ENCODE results near the gene WWOX.

WWOX gene

DNA sequence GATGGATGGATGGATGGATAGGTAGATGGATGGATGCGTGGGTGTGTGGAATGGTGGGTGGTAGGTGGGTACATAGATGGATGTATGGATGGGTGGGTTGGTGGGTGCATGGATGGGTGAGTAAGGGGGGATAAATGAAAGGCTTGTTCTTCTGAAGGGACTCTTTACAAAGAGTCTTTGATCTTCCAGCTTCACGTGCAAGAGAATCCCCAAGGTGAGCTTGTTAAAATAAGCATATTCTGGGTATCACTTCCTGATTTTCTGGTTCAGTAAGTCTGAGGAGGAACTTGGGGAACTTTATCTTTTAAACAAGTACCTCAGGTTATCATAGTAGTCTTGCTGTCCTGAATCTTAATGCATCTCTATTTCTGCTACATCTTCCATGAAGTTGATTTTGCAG lies 862.0 kb downstream of the WWOX start:
- no peak for DNase-seq (ENCODE audit: low read depth in 4 of 4, low spot score in 1 of 4)

DNA sequence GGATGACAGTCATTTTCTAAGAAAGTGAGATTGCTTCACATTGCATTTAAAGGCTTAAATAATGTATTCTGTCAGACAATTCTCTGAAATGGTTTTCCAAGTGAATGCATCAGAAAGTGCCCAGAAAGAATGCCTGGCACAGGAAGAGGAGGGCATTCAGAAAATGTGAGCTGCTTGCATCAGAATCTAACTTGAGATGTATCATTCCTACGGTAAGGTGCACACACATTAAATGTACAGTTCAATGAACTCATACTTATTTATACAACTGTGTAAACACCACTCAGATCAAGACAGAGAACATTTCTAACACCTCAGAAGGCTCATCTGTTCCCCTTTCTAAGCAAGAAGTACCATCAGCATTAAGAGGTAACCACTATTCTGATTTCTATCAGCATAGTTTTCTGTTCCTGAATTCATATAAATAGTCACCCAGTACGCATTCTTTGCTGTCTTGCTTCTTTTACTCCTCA lies 863.0 kb downstream of the WWOX start:
- no peak for DNase-seq (ENCODE audit: low read depth in 4 of 4, low spot score in 1 of 4)

DNA sequence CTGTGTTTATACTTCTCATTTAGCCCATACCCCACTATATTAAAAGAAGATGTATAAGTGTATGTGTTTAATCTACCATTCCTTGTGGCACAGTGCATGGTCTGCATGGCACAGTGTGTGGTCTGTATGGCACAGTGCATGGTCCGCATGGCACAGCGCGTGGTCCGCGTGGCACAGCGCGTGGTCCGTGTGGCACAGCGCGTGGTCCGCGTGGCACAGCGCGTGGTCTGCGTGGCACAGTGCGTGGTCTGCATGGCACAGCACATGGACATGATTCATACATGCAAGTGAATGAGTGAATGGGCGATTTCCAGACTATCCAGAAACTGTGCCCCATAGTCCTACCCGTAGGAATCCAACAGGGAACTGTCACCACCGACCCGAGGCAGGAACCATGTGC lies 868.5 kb downstream of the WWOX start:
- DNase-seq (ENCODE audit: low read depth in 4 of 4, low spot score in 1 of 4), result no peak

DNA sequence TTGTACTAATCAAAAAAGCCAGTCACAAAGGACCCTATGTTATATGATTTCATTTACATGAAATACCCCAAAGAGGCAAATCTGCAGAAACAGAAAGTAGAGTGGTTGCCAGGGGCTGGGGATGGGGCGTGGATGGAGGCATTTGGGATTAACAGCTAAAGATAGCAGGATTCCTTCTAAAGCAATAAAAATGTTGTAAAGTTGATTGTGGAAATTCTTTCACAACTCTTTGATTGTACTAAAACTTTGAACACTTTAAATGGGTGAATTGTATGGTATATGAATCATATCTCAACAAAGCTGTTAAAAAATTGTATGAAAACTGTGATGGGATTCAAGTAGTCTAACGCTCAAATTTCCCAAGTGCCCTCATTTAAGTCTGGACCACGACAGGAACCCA lies 870.3 kb downstream of the WWOX start:
- DNase-seq (ENCODE audit: low read depth in 4 of 4, low spot score in 1 of 4), result no peak

DNA sequence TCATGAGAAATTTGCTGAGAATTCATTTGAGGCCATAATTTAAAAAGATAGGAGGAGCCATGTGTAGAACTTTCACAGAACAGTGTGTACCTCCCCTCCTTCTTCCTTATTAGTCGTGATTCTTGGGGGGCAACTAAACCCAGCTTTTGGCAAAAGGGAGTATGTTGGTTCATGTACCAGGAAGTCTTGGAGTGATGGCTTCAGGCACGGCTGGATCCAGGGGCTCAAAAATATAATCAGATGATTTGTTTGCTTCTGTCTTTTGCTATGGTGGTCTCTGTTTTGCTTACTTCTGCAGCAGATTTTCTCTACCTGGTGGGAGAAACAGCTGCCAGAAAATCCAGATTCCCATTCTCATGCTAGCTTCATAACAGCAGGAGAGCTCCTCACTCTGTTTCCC lies 871.2 kb downstream of the WWOX start:
- no peak for DNase-seq (ENCODE audit: low read depth in 4 of 4, low spot score in 1 of 4)

DNA sequence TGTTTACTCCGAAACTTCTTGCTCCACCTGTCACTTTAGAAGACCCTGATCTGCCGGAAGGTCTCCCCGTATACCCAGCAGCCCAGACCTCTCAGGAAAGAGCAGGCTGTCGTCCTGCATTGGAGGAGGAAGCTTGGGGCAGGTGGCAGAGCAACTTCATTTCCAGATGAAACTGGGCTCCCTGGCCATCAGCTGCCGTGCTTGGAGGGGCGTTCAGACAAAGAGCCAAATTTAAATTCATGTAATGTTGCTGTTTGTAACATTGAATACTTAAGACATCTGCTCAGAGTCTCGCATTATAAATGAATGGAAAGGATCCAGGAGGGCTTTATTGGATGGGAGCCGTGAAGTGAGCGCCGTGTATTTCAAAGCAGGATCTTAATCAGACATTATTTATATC lies 872.6 kb downstream of the WWOX start:
- no peak for DNase-seq (ENCODE audit: low read depth in 4 of 4, low spot score in 1 of 4)

DNA sequence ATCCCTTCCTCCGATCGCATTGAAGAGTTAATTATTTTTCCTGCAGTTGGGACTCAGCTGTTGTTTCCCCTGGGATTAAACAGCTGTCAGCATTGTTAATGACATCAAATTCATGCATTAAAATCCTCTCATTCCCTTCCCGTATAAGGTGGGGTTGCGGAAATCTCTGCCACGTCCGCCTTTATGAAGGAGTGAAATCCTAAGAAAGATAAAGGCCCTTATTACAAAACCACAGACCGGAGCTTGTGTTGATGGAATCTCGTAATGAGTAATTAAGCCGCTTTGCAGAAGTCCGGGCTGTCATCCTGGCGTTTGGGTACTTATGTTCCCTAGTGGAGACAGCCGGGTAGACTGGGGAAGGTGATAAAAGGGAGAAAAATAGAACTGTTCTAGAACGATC lies 873.5 kb downstream of the WWOX start:
- no peak for DNase-seq (ENCODE audit: low read depth in 4 of 4, low spot score in 1 of 4)

DNA sequence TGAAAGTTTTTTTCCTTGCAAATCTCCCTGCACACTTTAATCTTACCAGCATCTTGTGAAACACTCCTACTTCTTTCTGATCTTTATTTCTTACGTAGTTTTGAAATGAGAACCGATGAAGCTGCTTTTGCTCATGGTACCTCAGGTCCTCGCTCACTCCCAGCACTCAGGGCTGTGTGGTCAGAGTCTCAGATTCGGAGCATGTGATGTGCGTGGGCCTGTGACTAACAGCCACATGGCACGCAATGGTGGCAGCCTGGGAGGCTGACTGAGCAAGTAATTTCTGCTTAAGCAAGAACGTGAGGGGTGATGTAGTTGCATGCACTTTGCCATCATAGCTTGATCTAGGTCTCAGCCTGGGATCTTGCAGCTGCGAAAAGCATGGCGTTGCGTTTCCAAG lies 876.8 kb downstream of the WWOX start:
- peak in 1 of 4 experiments; percentile 27 for DNase-seq (ENCODE audit: low read depth in 4 of 4, low spot score in 1 of 4)

DNA sequence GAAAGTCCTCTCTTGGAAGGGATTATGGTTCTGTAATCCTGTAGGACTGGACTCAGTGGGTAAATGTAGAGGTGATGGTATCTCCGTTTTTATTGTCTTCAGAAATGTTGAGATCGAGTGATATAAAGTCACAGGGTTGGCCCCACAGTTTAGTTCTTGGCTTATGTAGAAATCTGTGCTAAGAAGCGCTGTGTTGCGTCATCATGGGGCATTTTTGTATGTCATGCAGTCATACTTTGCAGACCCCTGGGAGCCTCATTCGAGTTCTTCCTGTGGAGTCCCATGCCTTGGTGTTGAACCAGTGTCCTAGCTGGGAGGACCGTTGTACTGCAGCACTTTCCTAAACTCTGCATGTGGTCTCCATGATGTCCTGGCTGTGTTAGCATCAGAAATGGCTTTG lies 881.4 kb downstream of the WWOX start:
- no peak for DNase-seq (ENCODE audit: low read depth in 4 of 4, low spot score in 1 of 4)

DNA sequence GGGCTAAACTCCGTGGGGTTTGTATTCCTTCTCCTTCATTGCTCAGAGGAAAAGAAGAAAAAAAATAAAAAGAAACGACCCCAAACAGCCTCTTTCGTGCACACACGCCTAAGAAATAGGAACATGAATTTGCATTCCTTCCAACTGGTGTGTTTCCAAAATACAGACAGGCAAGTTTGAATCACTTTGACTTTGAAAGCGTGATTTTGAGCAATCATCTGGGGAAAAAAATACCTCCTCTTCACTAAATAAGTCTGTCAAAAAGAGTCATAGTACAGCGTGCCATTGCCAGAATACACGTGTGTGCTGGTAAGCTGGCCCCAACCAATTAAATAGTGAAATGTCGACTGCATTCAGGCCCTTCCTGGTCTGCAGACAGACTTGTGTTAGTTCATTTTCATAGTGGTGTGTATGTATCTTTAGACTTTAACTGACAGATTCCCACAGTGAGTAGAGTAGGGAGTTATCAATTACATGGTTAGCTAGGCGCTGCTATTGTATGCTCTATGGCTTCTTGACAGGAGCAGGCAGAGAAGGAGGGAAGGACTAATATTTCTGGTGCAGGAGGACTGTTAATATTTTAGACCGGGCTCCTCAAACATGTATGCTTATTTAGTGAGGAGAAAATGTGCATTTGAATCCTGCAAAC lies 882.8 kb downstream of the WWOX start:
- no peak for DNase-seq (ENCODE audit: low read depth in 4 of 4, low spot score in 1 of 4)

DNA sequence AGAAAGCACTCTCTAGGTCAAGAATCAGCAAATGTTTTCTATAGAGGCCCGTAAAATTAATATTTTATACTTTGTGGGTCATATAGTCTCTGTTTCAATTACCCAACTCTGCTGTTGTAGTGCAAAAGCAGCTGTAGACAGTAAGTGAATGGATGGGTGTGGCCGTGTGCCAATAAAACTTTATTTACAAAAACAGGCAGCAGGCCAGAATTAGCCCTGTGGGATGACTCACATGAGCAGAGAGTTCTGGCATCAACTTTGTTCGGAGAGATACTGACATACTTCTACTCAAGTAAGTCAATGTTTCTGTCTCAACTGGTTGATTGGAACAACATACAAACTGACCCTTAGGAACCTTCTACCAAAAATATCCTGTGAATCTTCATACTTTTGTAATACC lies 884.9 kb downstream of the WWOX start:
- no peak for DNase-seq (ENCODE audit: low read depth in 4 of 4, low spot score in 1 of 4)

DNA sequence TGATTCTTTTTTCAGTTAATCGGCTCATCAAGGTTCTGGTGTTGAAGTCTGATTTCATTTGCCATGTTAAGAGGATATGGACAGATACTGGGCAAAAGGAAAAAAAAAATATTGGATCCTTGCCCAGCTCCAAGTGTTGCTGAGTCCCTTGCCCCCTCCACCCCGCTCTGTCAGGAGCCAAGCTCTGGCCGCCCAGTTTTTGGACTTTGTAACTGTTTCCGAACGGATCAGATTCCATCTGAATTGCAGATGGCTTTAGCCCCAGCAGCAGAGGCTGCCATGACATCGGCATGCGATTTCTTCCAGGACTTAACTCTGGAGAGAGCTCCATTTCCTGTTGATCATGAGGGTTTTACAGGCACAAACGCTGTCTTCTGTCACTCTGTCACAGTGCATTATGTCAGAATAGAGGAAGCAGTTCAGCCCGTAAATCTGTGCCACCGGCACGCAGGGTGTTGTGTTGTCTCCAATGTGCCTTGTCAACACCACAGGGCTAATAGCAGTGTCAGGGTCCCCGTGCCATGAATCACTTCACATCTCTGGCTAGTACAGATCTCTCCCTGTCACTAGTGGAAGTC lies 885.5 kb downstream of the WWOX start:
- DNase-seq (ENCODE audit: low read depth in 4 of 4, low spot score in 1 of 4), result no peak

DNA sequence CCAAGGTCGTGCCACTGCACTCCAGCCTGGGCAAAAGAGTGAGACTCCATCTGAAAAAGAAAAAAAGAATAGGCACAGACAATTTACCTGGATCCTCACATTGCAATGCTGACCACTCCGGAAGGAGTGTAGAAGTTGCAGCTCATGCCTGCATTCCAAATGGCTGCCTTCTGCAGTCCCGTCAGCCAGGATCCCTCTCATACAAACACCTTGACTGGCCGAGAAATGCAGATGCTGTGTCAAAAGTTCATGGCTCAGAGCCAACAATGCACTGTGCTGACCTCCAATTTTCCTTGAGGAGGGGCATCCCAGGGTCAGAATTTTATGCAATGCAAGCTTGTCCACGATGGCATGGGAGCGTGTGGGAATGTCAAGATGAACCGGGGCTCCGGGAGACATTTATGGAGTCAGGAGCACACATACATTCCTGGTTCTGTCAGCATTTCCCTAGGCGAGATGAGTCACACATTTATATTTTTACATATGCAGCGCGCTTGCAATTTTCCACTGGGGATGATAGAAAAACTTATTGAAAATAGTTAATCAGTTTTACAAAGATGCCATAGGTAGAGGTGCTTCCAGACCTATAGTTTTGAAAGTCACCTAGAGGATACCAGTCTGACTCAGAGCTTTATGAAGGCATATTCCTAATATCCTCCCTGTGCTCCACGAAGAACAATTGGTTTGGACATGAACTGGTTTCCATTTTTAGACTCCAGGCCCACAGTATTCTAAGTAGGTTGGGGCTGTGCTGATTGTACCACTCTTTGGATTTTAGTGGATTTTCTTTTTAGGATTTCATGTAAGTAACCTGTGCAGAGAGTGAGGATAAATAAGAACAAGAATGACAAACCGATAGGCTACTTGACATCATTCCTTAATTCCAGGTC lies 886.5 kb downstream of the WWOX start:
- DNase-seq (ENCODE audit: low read depth in 4 of 4, low spot score in 1 of 4), result no peak

DNA sequence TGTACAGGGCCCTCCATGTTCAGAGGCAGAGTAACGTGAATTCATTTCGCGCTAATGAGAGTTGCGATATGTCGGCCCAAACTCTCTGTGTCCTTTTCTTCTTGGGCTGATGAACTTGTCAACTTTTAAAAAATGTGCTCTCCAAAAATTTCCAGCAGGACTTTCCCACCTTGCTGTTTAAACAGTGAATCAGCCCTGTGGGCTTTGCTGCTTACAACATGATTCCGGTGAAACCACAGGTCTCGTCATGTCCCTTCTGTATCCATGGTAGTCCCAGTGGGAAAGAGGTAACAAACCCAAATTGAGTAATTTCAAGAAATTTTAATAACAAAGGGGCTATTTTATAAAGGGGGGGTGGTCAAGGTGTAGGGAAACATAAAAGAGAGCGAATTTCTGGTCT lies 888.2 kb downstream of the WWOX start:
- no peak for DNase-seq (ENCODE audit: low read depth in 4 of 4, low spot score in 1 of 4)

DNA sequence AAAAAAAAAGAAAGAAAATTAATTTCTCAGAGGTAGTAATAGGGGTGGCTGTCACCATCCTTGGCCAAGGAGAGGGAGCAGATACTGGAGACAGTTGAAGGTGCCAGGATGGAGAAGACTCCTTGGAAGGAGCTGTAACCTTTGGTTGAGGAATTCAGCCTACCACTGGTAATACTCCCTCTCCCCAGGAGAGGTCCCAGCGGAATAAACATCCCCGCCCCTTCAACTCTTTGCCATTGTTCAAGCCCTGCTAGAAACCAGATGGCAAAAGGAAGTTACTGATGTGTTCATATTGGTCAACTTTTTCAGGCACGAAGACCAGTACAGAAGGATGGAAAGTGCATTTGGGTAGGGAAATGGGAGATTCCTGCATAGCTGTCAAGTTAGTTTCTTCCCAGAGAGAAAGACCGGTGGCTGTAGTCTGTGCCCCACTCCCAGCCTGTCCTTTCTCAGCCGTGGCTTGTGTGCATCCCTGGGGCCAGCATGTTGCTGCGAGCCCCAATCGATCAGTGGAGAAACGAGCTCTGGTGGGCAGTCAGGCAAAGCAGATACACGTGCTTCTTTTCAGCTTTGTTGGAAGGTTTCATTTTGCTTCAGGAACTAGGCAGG lies 889.0 kb downstream of the WWOX start:
- no peak for DNase-seq (ENCODE audit: low read depth in 4 of 4, low spot score in 1 of 4)

DNA sequence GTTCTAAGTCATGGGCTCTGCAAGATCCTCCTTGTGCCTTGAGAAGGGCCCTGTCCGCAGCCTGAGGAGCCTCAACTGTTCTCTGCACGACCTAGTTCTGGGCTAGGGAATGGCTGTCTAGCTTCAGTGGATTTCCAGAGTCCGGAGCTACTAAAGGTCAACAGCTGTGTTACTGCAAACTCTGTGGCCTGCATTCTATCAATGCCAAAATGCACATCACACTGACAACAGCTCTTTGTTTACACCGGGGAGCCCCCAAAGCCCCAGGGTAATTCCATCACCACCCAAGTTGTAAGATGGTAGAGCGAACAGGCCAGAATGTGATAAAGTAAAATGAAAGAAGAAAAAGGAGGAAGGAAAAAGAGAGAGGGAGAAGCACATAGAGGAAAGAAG lies 890.9 kb downstream of the WWOX start:
- no peak for DNase-seq (ENCODE audit: low read depth in 4 of 4, low spot score in 1 of 4)

DNA sequence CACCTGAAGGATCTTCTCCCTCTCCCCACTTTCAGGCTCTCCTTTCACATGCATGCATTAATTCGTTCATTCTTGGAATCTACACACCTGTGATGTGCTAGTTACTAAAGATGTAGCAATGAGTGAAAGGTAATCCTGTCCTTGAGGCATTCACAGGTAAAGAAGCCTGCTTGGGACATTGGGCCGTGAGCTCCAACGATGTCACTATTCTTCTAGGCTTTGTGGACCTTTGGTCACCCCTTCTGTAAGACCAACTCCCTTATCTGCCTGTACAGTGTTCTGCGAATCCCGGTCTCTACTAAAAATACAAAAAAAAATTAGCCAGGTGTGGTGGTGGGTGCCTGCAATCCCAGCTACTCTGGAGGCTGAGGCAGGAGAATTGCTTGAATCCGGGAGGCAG lies 892.5 kb downstream of the WWOX start:
- DNase-seq (ENCODE audit: low read depth in 4 of 4, low spot score in 1 of 4), result no peak

DNA sequence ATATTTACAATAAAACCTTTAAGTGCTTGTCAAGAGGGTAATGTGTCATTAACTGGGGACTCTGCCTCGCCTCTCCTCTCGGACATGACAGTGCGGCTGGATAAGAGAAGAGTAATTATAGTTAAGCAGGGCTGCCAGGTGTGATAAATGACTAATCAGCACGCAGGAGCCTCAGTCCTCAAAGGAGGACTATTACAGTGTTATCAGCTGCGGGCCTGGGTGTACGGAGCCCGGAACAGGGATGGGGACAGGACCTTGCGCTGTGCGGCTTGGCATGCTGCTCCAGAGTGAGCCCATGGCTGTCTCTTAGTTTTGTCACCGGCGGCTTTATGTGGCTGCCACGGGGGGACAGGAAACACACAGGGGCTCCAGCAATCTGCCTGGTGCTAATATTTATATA lies 893.9 kb downstream of the WWOX start:
- no peak for DNase-seq (ENCODE audit: low read depth in 4 of 4, low spot score in 1 of 4)

DNA sequence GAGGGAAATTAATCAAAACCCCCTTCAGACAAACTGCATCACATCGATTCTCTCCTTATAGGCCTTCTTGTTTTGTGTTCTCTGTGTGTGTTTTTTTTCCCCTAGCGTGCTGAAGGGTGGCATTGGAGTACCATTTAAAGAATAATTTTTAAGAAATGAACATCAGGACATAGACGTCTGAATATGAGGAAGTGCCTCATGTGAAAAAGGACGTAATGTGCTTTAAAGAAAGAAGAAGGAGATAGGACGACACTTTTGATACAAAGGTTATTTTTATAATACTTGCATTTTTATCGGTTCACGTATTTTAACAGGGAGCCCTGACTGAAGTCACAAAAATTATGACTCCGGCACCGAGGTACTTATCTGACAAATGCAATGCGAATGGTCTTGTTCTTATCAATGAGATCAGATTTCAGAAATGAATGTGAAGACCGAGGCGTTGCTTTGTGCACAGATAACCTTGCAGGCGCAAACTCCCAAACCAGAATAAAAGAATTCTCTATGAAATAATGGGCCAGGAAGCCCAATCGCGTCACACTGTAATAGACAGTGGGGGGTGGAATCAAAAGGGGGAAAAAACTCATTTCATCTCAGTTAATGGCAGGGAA lies 894.8 kb downstream of the WWOX start:
- DNase-seq (ENCODE audit: low read depth in 4 of 4, low spot score in 1 of 4), result no peak

DNA sequence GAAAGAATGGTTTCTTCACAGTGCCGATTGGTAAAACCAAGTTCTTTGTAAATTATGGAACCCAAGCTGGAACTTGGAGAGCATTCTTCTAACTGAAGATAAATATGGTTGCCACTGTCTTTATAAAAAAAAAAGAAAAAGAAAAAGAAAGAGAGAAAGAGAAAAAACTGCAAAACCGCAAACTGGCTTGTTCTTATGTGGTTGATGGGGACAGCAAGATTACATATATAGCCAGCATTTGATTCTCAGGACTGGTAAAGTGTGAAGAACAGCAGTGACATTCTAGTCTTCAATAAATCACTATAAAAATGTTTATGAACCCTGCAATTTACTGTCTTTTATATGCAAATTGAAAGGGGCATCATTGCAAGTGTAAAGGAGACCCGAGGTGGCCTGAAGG lies 896.0 kb downstream of the WWOX start:
- no peak for DNase-seq (ENCODE audit: low read depth in 4 of 4, low spot score in 1 of 4)

DNA sequence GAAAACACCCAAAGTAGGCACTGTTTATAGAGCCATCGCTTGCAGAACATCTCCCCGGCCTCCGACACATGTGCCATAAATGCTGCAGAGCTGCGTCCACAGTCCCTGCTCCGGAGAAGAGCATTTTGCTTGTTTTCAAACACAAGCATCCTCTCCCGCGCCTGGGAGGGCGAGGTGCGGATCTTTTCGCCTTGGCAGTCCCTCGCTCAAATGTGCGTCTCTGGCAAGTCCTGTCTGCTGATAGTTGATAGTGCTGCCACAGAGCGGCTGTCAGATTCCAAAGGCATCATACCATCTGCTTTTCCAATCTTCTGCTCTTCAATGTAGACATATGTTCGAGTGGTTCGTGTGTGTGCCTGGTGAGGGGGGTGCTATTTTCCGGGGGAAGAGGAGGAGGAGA lies 897.3 kb downstream of the WWOX start:
- DNase-seq (ENCODE audit: low read depth in 4 of 4, low spot score in 1 of 4), result no peak

DNA sequence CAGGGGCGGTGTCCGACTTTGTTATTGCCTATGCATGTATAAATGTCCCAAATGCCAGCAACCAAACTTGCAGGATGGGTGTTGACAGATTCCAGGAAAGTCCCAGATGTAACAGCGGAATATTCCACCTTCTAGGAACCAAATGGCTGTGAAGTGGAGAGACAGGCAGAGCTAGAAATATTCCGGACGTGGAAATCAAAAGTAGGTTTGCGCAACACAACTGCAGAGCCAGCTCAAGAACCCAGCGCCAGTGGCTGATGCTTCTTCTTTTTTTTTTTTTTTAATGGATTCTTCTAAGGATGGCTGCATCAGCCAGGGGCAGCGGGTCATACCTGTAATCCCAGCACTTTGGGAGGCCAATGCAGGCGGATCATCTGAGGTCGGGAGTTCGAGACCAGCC lies 899.4 kb downstream of the WWOX start:
- no peak for DNase-seq (ENCODE audit: low read depth in 4 of 4, low spot score in 1 of 4)

Data from stimulated activated CD4-positive, alpha-beta T cell treated with anti-CD3 and anti-CD28 coated beads, Interleukin-1b, Interleukin-23, amount 100 ng/mL, for 24 hours (primary cell).